HG02852 (cell line): ENCODE results near the gene NARF.

Source experiments
- ATAC-seq: cut with Tn5 transposase; IDR thresholded peaks from one replicate; pipeline ENCODE4 v1.9.1; 2021; ENCODE audit warnings: mild to moderate bottlenecking, moderate library complexity; ENCODE audit not compliant: unreplicated experiment

The NARF gene

GRCh38 chr17:82433560-82434215 lies 24.9 kb upstream of the NARF start:
- ATAC-seq, result no peak

DNA sequence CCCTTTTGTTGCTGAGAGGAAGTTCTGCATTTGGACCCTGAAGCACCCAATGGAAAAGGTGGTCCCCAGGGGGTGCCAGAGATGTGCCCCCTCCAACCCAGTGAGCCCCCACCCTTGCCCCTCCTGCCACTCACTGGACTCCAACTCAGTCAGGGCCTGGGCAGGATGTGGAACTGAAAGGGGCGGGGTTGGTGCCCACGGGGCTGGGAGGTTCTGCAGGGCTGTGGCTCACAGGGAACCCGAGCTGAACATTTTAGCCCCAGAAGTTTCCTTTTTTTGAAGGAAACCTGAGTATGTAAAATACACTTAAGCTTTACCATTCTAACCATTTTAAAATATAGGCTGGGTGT lies 24.4 kb upstream of the NARF start:
- ATAC-seq, result no peak

GRCh38 chr17:82435103-82435502 lies 23.4 kb upstream of the NARF start:
- ATAC-seq, result no peak

- ATAC-seq, result no peak
Observed at GRCh38 chr17:82435601-82436583, 22.6 kb upstream of the NARF start.

- no peak for ATAC-seq
Observed at GRCh38 chr17:82436601-82437324, 21.8 kb upstream of the NARF start.

DNA sequence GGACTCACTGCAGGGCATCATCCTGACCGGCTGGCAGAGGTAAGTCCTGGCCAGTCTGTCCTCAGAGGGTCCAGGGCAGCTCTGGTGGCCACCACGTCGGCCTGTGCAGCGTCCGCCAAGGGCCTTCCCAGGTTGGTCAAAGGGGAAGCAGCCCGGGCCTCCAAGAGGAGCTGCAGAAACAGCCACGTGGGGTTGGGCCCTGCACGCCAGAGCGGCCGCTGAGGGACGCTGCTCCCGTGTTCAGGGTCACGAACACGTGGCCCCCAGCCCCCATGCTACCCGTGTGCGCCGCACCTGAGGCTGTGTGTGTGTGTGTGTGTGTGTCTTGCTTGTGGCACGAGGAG lies 21.2 kb upstream of the NARF start:
- ATAC-seq, result no peak

GRCh38 chr17:82438401-82439193 lies 19.9 kb upstream of the NARF start:
- no peak for ATAC-seq

GRCh38 chr17:82439194-82439828 lies 19.2 kb upstream of the NARF start:
- no peak for ATAC-seq

DNA sequence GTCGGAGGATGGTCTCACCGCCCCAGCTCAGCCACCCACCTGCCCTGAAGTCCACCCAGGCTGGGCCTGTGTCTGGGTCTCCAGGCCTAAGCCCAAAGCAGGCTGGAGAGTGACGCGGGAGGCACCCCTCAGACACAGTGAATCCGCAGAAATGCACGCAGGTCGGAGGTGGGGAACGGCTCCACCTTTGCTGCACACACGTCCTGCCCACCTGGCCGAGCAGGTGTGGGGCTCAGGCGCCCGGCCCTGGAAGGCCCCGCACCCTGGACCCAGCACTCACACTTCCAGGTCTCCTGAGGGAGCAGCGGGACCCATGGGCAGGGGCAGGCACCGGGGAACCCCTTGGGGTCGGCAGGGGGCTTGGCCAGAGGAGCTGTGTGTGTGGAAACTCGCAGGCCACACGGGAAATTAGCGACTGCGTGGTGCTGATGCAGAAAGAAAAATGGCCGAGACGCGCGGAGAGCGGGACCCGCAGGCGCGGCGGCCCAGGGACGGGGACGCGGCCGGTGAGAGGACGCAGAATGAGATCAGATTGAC lies 18.6 kb upstream of the NARF start:
- no peak for ATAC-seq

DNA sequence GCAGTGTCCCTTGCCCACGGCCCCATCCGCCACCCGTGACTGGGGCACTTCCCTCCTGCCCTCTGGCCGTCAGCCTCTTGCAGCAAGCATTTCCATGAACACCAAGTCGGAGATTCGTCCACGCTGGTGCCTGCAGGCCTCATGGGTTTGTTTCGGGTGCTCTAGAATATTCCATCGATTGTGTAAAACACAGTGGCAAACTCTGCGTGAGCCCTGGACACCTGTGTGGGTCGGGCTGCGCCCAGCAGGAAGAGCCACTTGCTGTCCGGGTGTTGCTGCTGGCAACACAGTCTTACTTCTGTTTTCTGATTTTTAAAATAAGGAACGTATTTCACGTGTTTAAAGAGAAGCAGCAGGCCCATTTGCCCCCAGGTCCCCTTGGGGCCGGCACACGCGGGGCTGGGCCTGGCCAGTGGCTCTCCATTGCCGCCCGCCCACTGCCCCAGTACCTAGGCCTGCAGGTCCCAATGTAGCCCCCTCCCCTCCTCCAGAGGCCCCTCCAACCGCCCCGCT lies 18.0 kb upstream of the NARF start:
- no peak for ATAC-seq

- ATAC-seq, result no peak
Observed at GRCh38 chr17:82440991-82441627, 17.4 kb upstream of the NARF start.

GRCh38 chr17:82441691-82442487 lies 16.7 kb upstream of the NARF start:
- no peak for ATAC-seq

GRCh38 chr17:82442643-82443464 lies 15.7 kb upstream of the NARF start:
- ATAC-seq, result no peak

DNA sequence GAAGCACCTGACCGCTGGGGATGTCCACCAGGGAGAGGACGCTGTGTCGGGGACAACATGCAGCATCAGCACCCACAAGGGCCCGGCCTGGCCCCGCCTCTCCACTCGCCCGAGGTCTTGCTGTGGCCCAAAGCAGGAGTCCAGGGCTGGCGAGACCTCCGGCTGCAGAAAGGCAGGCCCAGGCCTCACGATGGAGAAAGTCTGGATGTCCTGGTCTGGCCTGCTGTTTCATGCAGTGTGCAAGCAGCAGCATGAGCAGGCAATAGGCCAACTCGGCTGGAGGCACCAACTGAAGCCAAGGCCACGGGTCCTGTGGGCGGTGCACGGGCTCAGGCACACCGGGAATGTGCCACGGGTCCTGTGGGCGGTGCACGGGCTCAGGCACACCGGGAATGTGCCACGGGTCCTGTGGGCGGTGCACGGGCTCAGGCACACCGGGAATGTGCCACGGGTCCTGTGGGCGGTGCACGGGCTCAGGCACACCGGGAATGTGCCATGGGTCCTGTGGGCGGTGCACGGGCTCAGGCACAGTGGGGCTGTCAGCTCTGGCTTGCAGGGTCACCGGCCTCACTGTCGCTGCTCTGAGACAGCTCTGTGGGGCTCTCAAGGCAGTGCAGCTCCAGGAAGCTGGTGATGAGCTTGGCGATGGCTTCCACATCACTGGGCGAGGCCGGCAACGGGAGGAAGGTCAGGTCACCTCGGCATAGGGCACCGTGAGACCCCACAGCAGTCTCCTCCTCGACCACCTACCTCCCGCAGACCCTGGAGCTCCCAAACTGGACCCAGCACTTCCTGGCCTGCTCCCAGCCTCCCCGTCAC lies 14.9 kb upstream of the NARF start:
- ATAC-seq, result no peak

DNA sequence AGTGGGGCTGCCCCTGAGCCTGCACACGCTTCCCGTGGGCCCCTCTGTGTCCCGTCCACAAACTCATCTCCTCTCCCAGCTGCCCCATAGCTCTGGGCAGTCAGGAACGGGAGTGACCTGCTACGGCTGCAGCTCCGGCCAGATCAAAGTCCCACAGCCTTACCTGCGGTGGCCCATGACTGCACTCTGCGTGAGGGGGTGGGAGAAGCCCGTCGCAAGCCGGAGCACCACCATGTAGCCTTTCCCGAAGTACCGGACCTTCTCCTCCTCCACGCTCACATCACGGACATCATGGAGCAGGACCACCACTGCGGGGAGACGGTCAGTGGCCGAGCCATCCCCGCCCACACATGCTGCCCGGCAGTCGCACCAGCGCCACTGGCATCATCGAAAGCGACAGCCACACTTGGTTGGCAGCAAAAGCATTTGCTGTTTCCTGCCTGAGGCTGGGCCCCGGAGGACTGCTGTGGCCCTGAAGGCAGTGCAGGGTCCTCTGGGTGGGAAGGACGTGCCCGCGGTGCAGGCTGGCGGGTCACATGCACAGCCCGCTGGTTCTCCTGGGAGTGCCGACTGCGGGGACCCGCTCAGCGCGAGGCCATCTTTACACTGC lies 14.2 kb upstream of the NARF start:
- ATAC-seq, result no peak

GRCh38 chr17:82444941-82445521 lies 13.5 kb upstream of the NARF start:
- no peak for ATAC-seq
